Measurements from ENCODE around the gene NEK6. TPM values are rescaled to one million over a fixed set of nuclear protein-coding genes. Genes with fewer than 3 reads are reported as not detected.

The NEK6 gene
- total RNA-seq, 2 experiments from 2014 or later = 0.89 to 1.7 TPM

DNA sequence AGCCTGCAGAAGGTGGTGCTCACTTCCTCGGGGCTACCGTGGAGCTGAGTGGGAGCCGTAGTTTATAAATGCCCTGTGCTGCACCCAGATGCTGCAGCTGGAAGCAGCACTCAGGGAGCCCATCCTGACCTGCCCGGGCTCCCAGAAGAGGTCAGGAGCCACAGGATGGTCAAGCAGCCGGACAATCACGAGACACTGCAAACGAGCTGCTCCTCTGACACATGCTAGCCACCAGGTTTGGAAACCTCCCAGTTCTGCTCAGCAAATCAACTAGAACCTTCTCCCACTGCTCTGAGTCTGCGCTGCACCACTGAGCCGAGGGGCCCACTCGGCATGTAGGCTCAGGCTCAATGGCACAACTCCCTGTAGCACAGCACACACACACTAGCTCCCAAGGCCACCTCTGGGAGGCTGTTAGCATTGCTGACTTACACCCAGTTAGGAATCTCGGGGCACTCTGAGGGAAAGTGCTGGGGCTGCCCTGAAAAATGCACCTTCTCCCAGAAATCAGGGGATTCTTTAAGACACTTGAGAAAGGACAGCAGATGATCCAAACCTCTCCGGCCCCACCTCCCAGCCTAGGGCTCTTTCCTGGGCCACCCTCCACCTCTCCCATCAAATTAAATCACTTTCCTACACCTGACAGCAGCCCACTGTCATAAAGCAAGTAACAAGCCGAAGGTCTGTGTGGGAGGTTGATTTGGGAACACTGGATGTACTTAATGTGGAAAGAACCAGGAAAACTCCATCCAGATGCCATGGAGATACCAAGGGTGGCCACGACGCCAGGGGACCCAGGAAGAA is 98.4 kb downstream of the NEK6 start:
- intact Hi-C loops (cut with DNase I, micrococcal nuclease) = no loop called here
- TF ChIP-seq, protein P1, sequence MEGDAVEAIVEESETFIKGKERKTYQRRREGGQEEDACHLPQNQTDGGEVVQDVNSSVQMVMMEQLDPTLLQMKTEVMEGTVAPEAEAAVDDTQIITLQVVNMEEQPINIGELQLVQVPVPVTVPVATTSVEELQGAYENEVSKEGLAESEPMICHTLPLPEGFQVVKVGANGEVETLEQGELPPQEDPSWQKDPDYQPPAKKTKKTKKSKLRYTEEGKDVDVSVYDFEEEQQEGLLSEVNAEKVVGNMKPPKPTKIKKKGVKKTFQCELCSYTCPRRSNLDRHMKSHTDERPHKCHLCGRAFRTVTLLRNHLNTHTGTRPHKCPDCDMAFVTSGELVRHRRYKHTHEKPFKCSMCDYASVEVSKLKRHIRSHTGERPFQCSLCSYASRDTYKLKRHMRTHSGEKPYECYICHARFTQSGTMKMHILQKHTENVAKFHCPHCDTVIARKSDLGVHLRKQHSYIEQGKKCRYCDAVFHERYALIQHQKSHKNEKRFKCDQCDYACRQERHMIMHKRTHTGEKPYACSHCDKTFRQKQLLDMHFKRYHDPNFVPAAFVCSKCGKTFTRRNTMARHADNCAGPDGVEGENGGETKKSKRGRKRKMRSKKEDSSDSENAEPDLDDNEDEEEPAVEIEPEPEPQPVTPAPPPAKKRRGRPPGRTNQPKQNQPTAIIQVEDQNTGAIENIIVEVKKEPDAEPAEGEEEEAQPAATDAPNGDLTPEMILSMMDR (IDR thresholded peaks at IDR 0.05) = no peak
- Mint-ChIP-seq H3K27ac (no peak overlapping the region), H3K36me3 (ENCODE audit: low read depth) (peaks cover 58% of the 10 kb centered on the region), H3K4me3 (no peak overlapping the region), H3K27me3 (no peaks in the 10 kb centered on the region), H3K4me1 (ENCODE audit: low read depth) (peaks cover 38% of the 10 kb centered on the region), H3K9me3 (no peaks in the 10 kb centered on the region)
- Histone ChIP-seq H3K27ac (ENCODE audit: low read depth in 1 of 2, low read length in 2 of 2) (no peak overlapping the region), H3K36me3 (ENCODE audit: insufficient read depth, low read length) (peaks cover 57% of the 10 kb centered on the region), H3K9me3 (ENCODE audit: control insufficient read depth in 1 of 2, insufficient read depth in 1 of 2, low read length in 2 of 2) (no peaks in the 10 kb centered on the region), H3K27me3 (ENCODE audit: control insufficient read depth in 1 of 2, insufficient read depth in 2 of 2, low read length in 2 of 2) (no peaks in the 10 kb centered on the region), H3K4me3 (ENCODE audit: low read length) (no peak overlapping the region), H3K4me1 (ENCODE audit: insufficient read depth, low read length) (peaks cover 17% of the 10 kb centered on the region)
- ATAC-seq (ENCODE audit: poor library complexity) = no peak
- ChIA-PET POLR2A (no interaction called here), CTCF (no interaction called here)
- DNase-seq = no peak

DNA sequence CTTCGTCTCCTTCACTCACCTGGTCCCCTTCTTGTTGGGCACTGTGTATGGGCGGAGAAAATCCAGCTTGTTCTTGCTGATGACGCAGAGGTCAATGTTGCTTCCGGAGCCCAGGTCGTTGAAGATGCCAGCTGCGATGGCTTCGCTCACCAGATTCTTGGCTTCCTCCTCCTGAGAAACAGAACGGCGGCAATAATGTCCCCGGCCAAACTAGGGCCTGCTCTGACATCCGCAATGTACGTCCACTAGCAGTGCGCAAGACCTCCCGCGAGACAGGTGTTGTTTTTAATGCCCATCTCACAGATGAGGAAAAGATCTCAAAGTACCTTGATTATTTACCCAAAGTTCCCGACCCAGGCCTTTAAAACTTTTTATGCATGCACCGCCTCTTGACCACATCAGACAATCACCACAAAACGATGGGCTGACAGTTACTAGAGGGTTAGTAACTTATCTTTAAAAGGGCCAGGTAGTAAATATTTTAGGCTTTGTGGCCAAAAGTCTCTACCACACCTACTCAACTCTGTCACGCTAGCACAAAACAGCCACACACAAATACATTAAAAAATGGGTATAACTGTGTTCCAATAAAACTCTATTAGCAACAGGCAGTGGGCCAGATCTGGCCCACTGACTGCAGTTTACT is 99.1 kb downstream of the NEK6 start:
- Mint-ChIP-seq H3K4me1 (ENCODE audit: low read depth) (peaks cover 45% of the 10 kb centered on the region), H3K9me3 (no peaks in the 10 kb centered on the region), H3K27me3 (no peaks in the 10 kb centered on the region), H3K4me3 (peak overlapping the region; percentile 12), H3K27ac (peak overlapping the region; percentile 49), H3K36me3 (ENCODE audit: low read depth) (peaks cover 50% of the 10 kb centered on the region)
- Histone ChIP-seq H3K4me3 (ENCODE audit: low read length) (no peak overlapping the region), H3K36me3 (ENCODE audit: insufficient read depth, low read length) (peaks cover 49% of the 10 kb centered on the region), H3K4me1 (ENCODE audit: insufficient read depth, low read length) (peaks cover 18% of the 10 kb centered on the region), H3K27me3 (ENCODE audit: control insufficient read depth in 1 of 2, insufficient read depth in 2 of 2, low read length in 2 of 2) (no peaks in the 10 kb centered on the region), H3K27ac (ENCODE audit: low read depth in 1 of 2, low read length in 2 of 2) (no peak overlapping the region), H3K9me3 (ENCODE audit: control insufficient read depth in 1 of 2, insufficient read depth in 1 of 2, low read length in 2 of 2) (no peaks in the 10 kb centered on the region)
- POLR2A ChIA-PET = no interaction called here
- ATAC-seq (ENCODE audit: poor library complexity) (no peak), DNase-seq (no peak)
- intact Hi-C loops (cut with DNase I, micrococcal nuclease) = no loop called here
- TF ChIP-seq, protein P1 (IDR thresholded peaks at IDR 0.05) = no peak
- CTCF ChIA-PET = no interaction called here

DNA sequence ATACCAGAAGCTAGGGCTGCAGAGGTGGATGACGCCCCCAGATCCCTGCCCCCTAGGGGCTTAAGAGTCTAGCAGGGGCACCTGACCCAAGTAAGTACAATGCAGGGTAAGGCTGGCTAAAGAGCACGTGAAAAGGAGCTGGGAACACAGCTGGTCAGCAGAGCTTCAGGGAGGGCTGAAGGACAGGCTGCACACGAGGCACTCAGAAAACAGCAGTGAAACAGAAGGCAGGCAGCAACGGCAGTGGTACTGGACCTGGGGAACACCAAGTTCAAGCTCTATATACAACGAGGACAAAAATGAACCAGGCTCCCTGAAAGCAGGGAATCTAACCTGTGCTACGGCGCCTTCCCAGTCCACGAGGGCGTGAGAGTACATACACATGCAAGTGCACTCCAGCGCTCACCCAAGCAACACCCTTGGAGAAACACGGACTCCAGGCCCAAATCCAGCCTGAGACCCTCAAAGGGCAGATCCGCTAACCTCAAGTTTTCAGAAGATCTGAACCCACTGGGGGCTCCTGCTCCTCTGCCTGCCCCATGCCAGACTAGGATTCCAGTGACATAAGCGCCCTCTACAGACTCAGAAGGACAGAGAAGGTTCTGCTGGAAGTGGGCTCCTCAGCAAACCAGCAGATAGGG is 100.1 kb downstream of the NEK6 start:
- no peak for ATAC-seq (ENCODE audit: poor library complexity)
- CTCF ChIA-PET = no interaction called here
- Histone ChIP-seq H3K27me3 (ENCODE audit: control insufficient read depth in 1 of 2, insufficient read depth in 2 of 2, low read length in 2 of 2) (no peaks in the 10 kb centered on the region), H3K9me3 (ENCODE audit: control insufficient read depth in 1 of 2, insufficient read depth in 1 of 2, low read length in 2 of 2) (no peaks in the 10 kb centered on the region), H3K27ac (ENCODE audit: low read depth in 1 of 2, low read length in 2 of 2) (no peak overlapping the region), H3K4me3 (ENCODE audit: low read length) (no peak overlapping the region), H3K4me1 (ENCODE audit: insufficient read depth, low read length) (peaks cover 18% of the 10 kb centered on the region), H3K36me3 (ENCODE audit: insufficient read depth, low read length) (peaks cover 40% of the 10 kb centered on the region)
- peaks cover 52% of the 10 kb centered on the region for H3K4me1 Mint-ChIP-seq (ENCODE audit: low read depth)
- POLR2A ChIA-PET = no interaction called here
- intact Hi-C loops (cut with DNase I, micrococcal nuclease) = no loop called here
- H3K27ac Mint-ChIP-seq = peak overlapping the region; percentile 49
- no peak for DNase-seq
- no peaks in the 10 kb centered on the region for H3K27me3 Mint-ChIP-seq
- no peaks in the 10 kb centered on the region for H3K9me3 Mint-ChIP-seq
- H3K4me3 Mint-ChIP-seq = no peak overlapping the region
- H3K36me3 Mint-ChIP-seq (ENCODE audit: low read depth) = peaks cover 41% of the 10 kb centered on the region
- TF ChIP-seq, protein P1 (IDR thresholded peaks at IDR 0.05) = no peak
